K562 (cell line): Measurements from ENCODE around the gene NT5DC1. TPM values are rescaled to one million over a fixed set of nuclear protein-coding genes. Genes with fewer than 3 reads are reported as not detected.

Experiments
- ATAC-seq: fragments of 200-7000 bp; cut with Tn5 transposase; 3 replicates; pipeline ENCODE4 v1.9.1; 2020; ENCODE audit warnings: moderate library complexity
- BruUV-seq: library from RNA; stranded (reverse); fragments of 400-500 nt; replicated peaks from 2 replicates; lab custom pipeline; 2021; lab: Mats Ljungman, UMichigan
- CTCF ChIA-PET: fragments of 300-600 bp; formaldehyde crosslinking; extraction: SDS; loops from one replicate; lab custom pipeline; 2021; ENCODE audit warnings: low intra/inter-chr PET ratio; lab: Yijun Ruan, JAX
- POLR2A ChIA-PET: fragments of 300-600, 350-650 bp; sonication (Branson Sonifier 250); formaldehyde crosslinking; extraction: SDS; loops from one replicate; lab custom pipeline; 2021; ENCODE audit warnings: antibody characterized with exemption, inconsistent platforms; lab: Yijun Ruan, JAX
- DNase-seq, 4 experiments: peaks; one replicate each; pipeline versions ENCODE4 v3.0.0 to v3.0.0-alpha.2; 2011 to 2018; ENCODE audit warnings: low spot score in 3 of 4, mixed read lengths in 3 of 4; ENCODE audit errors: extremely low read depth in 1 of 4
- FAIRE-seq: peaks from 2 replicates; lab custom pipeline; 2011; peaks lifted over from hg19 to GRCh38; lab: Jason Lieb, UNC
- H2AFZ ChIP-seq: 2 replicates; pipeline ENCODE4 v1.6.0; 2011; ENCODE audit warnings: low read depth, low read length, control low read depth, inconsistent platforms
- H3K27ac ChIP-seq: fragments of 200-600 bp; 3 replicates; pipeline ENCODE4 v1.8.0; 2011; ENCODE audit warnings: low read depth, mild to moderate bottlenecking, control low read depth, inconsistent platforms, low read length, moderate library complexity, mixed read lengths; ENCODE audit errors: extremely low read depth
- H3K27me3 ChIP-seq, 2 experiments: fragments of 300-600 bp in 1 of 2; 2 replicates in 1 of 2; 3 replicates in 1 of 2; pipeline versions ENCODE4 v1.6.0 to v1.8.0; 2011; ENCODE audit warnings: inconsistent platforms in 2 of 2, low read length in 2 of 2, mild to moderate bottlenecking in 1 of 2, mixed read lengths in 1 of 2, moderate library complexity in 1 of 2; ENCODE audit not compliant: control insufficient read depth in 2 of 2, insufficient read depth in 2 of 2
- H3K36me3 ChIP-seq: fragments of 300-600 bp; 3 replicates; pipeline ENCODE4 v1.8.0; 2011; ENCODE audit warnings: mild to moderate bottlenecking, low read length, inconsistent platforms; ENCODE audit not compliant: control insufficient read depth, insufficient read depth
- H3K4me1 ChIP-seq, 2 experiments: fragments of 200-600 bp in 1 of 2; replicated peaks in 1 of 2; 2 replicates in 1 of 2; 3 replicates in 1 of 2; pipeline versions ENCODE4 v1.5.1 to v1.8.0; 2011; ENCODE audit warnings: inconsistent platforms in 2 of 2, low read length in 2 of 2, mild to moderate bottlenecking in 1 of 2, mixed read lengths in 1 of 2, moderate library complexity in 1 of 2; ENCODE audit not compliant: control insufficient read depth in 2 of 2, insufficient read depth in 2 of 2
- H3K4me2 ChIP-seq: 2 replicates; pipeline ENCODE4 v1.6.1; 2011; ENCODE audit warnings: low read length, control low read depth, inconsistent platforms, mixed read lengths; ENCODE audit not compliant: insufficient read depth
- H3K4me3 ChIP-seq: fragments of 200-600 bp; sonication (generic), shearing (Covaris generic); 2 replicates; pipeline ENCODE4 v1.5.1; 2016; ENCODE audit warnings: control low read depth, inconsistent platforms
- H3K79me2 ChIP-seq: fragments of 200-600 bp; 3 replicates; pipeline ENCODE4 v1.8.0; 2011; ENCODE audit warnings: low read length, inconsistent platforms; ENCODE audit not compliant: control insufficient read depth, insufficient read depth
- H3K9ac ChIP-seq, 2 experiments: 2 replicates each; pipeline versions ENCODE4 v1.6.0 to v1.6.1; 2011; ENCODE audit warnings: low read depth in 2 of 2, low read length in 2 of 2, control low read depth in 1 of 2, inconsistent platforms in 1 of 2, mild to moderate bottlenecking in 1 of 2, mixed read lengths in 1 of 2; ENCODE audit not compliant: insufficient read depth in 1 of 2
- H3K9me1 ChIP-seq: one replicate; pipeline ENCODE4 v1.6.0; 2011; ENCODE audit warnings: inconsistent platforms, mild to moderate bottlenecking, low read length, moderate library complexity; ENCODE audit not compliant: control insufficient read depth, insufficient read depth
- H3K9me3 ChIP-seq: replicated peaks from 2 replicates; pipeline ENCODE4 v1.5.1; 2011; ENCODE audit warnings: low read depth, low read length, inconsistent platforms; ENCODE audit not compliant: control insufficient read depth, insufficient read depth
- H4K20me1 ChIP-seq: replicated peaks from 2 replicates; pipeline ENCODE4 v1.6.1; 2011; ENCODE audit warnings: low read length, inconsistent platforms, mixed read lengths; ENCODE audit not compliant: control insufficient read depth, insufficient read depth
- DDX20 ChIP-seq: fragments of 450-650 bp; IDR thresholded peaks from 2 replicates; pipeline ENCODE4 v1.6.1; 2016; ENCODE audit warnings: missing genetic modification characterization, low read depth, mild to moderate bottlenecking, missing compliant biosample characterization, moderate library complexity
- FOXA3 ChIP-seq, 2 experiments: fragments of 450-650 bp in 1 of 2; sonication (generic) in 1 of 2; formaldehyde crosslinking; IDR thresholded peaks in 1 of 2; conservative IDR thresholded peaks in 1 of 2; 2 replicates each; pipeline versions ENCODE4 v1.4.0 to v1.8.0; 2020 to 2022; ENCODE audit warnings: mild to moderate bottlenecking in 2 of 2, missing genetic modification reagents in 1 of 2
- HINFP ChIP-seq: fragments of 450-650 bp; conservative IDR thresholded peaks from 2 replicates; pipeline ENCODE4 v1.6.1; 2016; ENCODE audit warnings: missing genetic modification characterization, low read depth, mild to moderate bottlenecking, control low read depth, missing compliant biosample characterization
- MAFG ChIP-seq: fragments of 450-650 bp; conservative IDR thresholded peaks from 2 replicates; pipeline ENCODE4 v1.6.1; 2016; ENCODE audit warnings: missing genetic modification characterization, missing compliant biosample characterization
- NR2C1 ChIP-seq, 2 experiments: fragments of 450-650 bp; IDR thresholded peaks; 2 replicates each; pipeline ENCODE4 v1.6.1; 2017; ENCODE audit warnings: mild to moderate bottlenecking in 2 of 2, antibody characterized with exemption in 1 of 2, inconsistent platforms in 1 of 2, missing compliant biosample characterization in 1 of 2, missing genetic modification characterization in 1 of 2
- PHF20 ChIP-seq: fragments of 450-650 bp; IDR thresholded peaks from 2 replicates; pipeline ENCODE4 v1.6.1; 2018; ENCODE audit not compliant: partially characterized antibody
- WGBS: fragments of 100-300 bp; shearing (Covaris generic); methylation state at CpG from one replicate; pipeline ENCODE4 v1.1.6; 2016; ENCODE audit warnings: low coverage, mixed read lengths; ENCODE audit not compliant: insufficient coverage; ENCODE audit errors: missing lambda C conversion rate; 5-methylcytosine and 5-hydroxymethylcytosine counted together
- in situ Hi-C: fragments of 300-500 bp; cut with MboI; formaldehyde crosslinking; loops from 4 replicates; pipeline ENCODE4 v1.15.0; 2018; ENCODE audit warnings: inconsistent platforms, mixed read lengths
- intact Hi-C: fragments of 100-400 bp; cut with micrococcal nuclease; formaldehyde crosslinking; loops from 2 replicates; pipeline ENCODE4 v1.14.2; 2022
- polyA plus RNA-seq, 8 experiments: library from polyadenylated mRNA; depleted of rRNA in 4 of 8; stranded (reverse) in 5 of 8; unstranded in 3 of 8; fragments of >200 nt; fragmentation: Nextera tagmentation in 2 of 8; fragmentation: Illumina TruSeq in 1 of 8; extraction: Ambion mirVana in 2 of 8; extraction: Trizol in 1 of 8; gene quantifications; 2 replicates each; pipeline versions ENCODE4 v1.2.1 to v1.2.3, GENCODE V29; 2011 to 2014; ENCODE audit warnings: inconsistent platforms in 1 of 8, missing spikeins in 1 of 8
- total RNA-seq, 7 experiments: library from RNA; depleted of rRNA in 6 of 7; stranded (reverse); fragments of >200 nt in 6 of 7; fragmentation: Illumina TruSeq in 2 of 7; extraction: Trizol in 2 of 7; gene quantifications; 2 replicates each; pipeline versions ENCODE4 v1.2.1 to v1.2.3, GENCODE V29; 2011 to 2021; ENCODE audit warnings: low replicate concordance in 1 of 7
- TF ChIP-seq, protein P1 (sequence below): sonication (generic); formaldehyde crosslinking; IDR thresholded peaks from 2 replicates; pipeline ENCODE4 v1.8.0; 2022; ENCODE audit warnings: missing genetic modification reagents, mild to moderate bottlenecking, borderline replicate concordance
- TF ChIP-seq, protein P2 (sequence below): fragments of 450-650 bp; formaldehyde crosslinking; IDR thresholded peaks from 2 replicates; pipeline ENCODE4 v1.4.0; 2020; ENCODE audit warnings: mild to moderate bottlenecking, moderate library complexity
- TF ChIP-seq, protein P3 (sequence below): sonication (generic); formaldehyde crosslinking; IDR thresholded peaks from 2 replicates; pipeline ENCODE4 v1.8.0; 2022; ENCODE audit warnings: mild to moderate bottlenecking, missing genetic modification reagents
- TF ChIP-seq, protein P4 (sequence below), 2 experiments: IDR thresholded peaks in 1 of 2; conservative IDR thresholded peaks in 1 of 2; 2 replicates each; pipeline ENCODE4 v1.6.1; 2016; ENCODE audit warnings: low read depth in 2 of 2, mild to moderate bottlenecking in 1 of 2, missing compliant biosample characterization in 1 of 2, missing genetic modification characterization in 1 of 2, moderate library complexity in 1 of 2

The NT5DC1 gene
- total and polyA plus RNA-seq, 9 of the 15 experiments (the other 6 are each of a cell fraction or from before 2014, with no cell fraction given) = 4.9 to 28.5 (median 16.3) TPM

- H3K4me2 ChIP-seq = no peak overlapping the region
- WGBS = 100% methylated on average over 1 of the region's 3 CpGs
- no TSS peak for BruUV-seq
- in situ Hi-C loops = no loop called here
- no peak overlapping the region for H3K9ac ChIP-seq
- H3K9me1 ChIP-seq = no peaks in the 10 kb centered on the region
- H3K36me3 ChIP-seq = 0 out of 3 replicates have a peak, but pooled peaks cover 2% of the 10 kb centered on the region
- no peak for DNase-seq
- no peak for FAIRE-seq
- intact Hi-C loops = no loop called here
- H3K4me1 ChIP-seq = no peaks in the 10 kb centered on the region
- H2AFZ ChIP-seq = no peak overlapping the region
- H3K4me3 ChIP-seq = no peak overlapping the region
- no peaks in the 10 kb centered on the region for H4K20me1 ChIP-seq
- POLR2A ChIA-PET = interaction anchor here (0.8 kb wide), 1 partner anchor 29 kb away, joined by 4 read pairs; no protein-coding TSS in a partner anchor
- H3K27ac ChIP-seq = no peak overlapping the region
- H3K27me3 ChIP-seq = no peaks in the 10 kb centered on the region
- no peaks in the 10 kb centered on the region for H3K9me3 ChIP-seq
- no peaks in the 10 kb centered on the region for H3K79me2 ChIP-seq
- CTCF ChIA-PET = no interaction called here
- no peak for ATAC-seq
- TF ChIP-seq, protein P1, sequence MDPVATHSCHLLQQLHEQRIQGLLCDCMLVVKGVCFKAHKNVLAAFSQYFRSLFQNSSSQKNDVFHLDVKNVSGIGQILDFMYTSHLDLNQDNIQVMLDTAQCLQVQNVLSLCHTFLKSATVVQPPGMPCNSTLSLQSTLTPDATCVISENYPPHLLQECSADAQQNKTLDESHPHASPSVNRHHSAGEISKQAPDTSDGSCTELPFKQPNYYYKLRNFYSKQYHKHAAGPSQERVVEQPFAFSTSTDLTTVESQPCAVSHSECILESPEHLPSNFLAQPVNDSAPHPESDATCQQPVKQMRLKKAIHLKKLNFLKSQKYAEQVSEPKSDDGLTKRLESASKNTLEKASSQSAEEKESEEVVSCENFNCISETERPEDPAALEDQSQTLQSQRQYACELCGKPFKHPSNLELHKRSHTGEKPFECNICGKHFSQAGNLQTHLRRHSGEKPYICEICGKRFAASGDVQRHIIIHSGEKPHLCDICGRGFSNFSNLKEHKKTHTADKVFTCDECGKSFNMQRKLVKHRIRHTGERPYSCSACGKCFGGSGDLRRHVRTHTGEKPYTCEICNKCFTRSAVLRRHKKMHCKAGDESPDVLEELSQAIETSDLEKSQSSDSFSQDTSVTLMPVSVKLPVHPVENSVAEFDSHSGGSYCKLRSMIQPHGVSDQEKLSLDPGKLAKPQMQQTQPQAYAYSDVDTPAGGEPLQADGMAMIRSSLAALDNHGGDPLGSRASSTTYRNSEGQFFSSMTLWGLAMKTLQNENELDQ (CRISPR knock-in tag) = no peak
- TF ChIP-seq DDX20 (tag) (no peak), NR2C1 (IDR thresholded peaks at IDR 0.05) (no peak), NR2C1 (tag; IDR thresholded peaks at IDR 0.05) (no peak), PHF20 (no peak), FOXA3 (CRISPR knock-in tag; conservative IDR thresholded peaks at IDR 0.05 in 1 of 2, IDR thresholded peaks at IDR 0.05 in 1 of 2) (no peak), MAFG (no peak), HINFP (tag) (no peak)
- TF ChIP-seq, protein P2, sequence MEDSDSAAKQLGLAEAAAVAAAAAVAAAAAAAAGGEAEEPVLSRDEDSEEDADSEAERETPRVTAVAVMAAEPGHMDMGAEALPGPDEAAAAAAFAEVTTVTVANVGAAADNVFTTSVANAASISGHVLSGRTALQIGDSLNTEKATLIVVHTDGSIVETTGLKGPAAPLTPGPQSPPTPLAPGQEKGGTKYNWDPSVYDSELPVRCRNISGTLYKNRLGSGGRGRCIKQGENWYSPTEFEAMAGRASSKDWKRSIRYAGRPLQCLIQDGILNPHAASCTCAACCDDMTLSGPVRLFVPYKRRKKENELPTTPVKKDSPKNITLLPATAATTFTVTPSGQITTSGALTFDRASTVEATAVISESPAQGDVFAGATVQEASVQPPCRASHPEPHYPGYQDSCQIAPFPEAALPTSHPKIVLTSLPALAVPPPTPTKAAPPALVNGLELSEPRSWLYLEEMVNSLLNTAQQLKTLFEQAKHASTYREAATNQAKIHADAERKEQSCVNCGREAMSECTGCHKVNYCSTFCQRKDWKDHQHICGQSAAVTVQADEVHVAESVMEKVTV (CRISPR knock-in tag) = no peak
- TF ChIP-seq, protein P3, sequence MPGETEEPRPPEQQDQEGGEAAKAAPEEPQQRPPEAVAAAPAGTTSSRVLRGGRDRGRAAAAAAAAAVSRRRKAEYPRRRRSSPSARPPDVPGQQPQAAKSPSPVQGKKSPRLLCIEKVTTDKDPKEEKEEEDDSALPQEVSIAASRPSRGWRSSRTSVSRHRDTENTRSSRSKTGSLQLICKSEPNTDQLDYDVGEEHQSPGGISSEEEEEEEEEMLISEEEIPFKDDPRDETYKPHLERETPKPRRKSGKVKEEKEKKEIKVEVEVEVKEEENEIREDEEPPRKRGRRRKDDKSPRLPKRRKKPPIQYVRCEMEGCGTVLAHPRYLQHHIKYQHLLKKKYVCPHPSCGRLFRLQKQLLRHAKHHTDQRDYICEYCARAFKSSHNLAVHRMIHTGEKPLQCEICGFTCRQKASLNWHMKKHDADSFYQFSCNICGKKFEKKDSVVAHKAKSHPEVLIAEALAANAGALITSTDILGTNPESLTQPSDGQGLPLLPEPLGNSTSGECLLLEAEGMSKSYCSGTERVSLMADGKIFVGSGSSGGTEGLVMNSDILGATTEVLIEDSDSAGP = no peak
- TF ChIP-seq, protein P4, sequence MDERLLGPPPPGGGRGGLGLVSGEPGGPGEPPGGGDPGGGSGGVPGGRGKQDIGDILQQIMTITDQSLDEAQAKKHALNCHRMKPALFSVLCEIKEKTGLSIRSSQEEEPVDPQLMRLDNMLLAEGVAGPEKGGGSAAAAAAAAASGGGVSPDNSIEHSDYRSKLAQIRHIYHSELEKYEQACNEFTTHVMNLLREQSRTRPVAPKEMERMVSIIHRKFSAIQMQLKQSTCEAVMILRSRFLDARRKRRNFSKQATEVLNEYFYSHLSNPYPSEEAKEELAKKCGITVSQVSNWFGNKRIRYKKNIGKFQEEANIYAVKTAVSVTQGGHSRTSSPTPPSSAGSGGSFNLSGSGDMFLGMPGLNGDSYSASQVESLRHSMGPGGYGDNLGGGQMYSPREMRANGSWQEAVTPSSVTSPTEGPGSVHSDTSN (CRISPR knock-in tag; IDR thresholded peaks at IDR 0.05; ENCODE audit: low read depth) = no peak
- TF ChIP-seq, protein P4 (tag; conservative IDR thresholded peaks at IDR 0.05; ENCODE audit: low read depth) = no peak
Observed at GRCh38 chr6:116120430-116120829, 19.8 kb downstream of the NT5DC1 start.
